ENCODE data around the gene CIB4. TPM values are rescaled to one million over a fixed set of nuclear protein-coding genes. Genes with fewer than 3 reads are reported as not detected.

CIB4 gene
- total RNA-seq, 8 experiments from 2014 or later: 0.50 to 1.00 TPM; not detected in 6

DNA sequence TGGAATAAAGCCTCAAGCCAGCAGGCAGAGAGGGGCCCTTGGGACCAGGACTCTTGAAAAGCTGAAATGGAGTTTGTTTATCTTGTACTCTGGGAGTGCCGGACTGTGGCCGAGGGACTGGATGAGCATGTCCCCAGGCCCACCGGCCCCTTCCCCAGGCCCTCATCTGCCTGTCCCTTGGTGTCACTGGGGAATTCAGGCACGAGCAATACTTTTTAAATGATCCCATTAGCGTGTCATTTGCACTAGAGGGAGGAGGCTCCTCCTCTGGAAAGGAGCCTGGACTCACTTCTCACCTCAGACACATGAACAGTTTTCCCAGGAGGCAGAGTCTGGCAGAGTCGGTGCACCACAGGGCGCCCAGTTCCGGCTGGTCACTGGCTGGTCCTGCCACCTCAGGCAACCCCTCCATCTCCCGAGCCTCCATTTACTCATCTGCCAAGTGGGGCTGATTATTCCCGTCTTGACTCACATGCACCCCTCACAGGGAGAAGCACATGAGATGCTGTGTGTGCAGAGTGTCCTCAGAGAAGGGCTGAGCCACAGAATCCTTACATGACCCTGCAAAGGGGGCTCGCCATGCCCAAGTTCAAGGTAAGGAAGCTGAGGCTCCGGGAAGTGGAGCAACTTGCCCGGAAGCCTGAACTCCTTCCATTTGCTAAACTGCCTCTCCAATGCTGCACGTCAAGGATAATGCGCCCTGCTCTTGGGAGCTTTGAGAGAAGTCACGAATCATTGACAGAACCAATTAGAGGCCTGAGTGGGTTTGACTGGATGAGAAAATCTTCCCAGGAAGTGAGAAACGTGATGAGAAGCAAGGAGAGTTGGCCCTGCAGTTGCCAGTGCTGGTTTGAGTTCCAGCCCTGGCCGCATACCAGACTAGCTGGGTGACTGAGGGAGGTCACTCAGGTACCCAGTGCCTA lies 26.7 kb downstream of the CIB4 start:
- peak in 5 of 8 experiments; percentile 31 to 65 (median 60) for ATAC-seq (replicated peaks in 6 of 8)
- WGBS, 10 experiments: 0 to 80% (median 40%) methylated on average over 1 to 13 of the region's 18 CpGs; no CpG with 5 or more reads in 1 of the 10 experiments
- Histone ChIP-seq H3K4me3 (no peak overlapping the region), H3K4me1 (replicated peaks in 1 of 2) (peaks cover 39 to 41% of the 10 kb centered on the region in 2 donors), H3K27ac (peak overlapping the region in 1 of 2 donors; percentile 37)
- in situ Hi-C loops (cut with MboI; ENCODE audit: low pct_unique_long_range_greater_than_20kb in 2 of 9, low sequenced_read_pairs in 9 of 9, unreplicated experiment in 9 of 9): loop anchor here in 2 of 9 experiments (10.0 to 25.0 kb wide), 2 partner anchors 123 to 130 kb away; no protein-coding TSS in a partner anchor

GRCh38 chr2:26613241-26614215 lies 27.6 kb downstream of the CIB4 start:
- 0 to 90% (median 48%) methylated on average over 1 to 6 of the region's 13 CpGs; no CpG with 5 or more reads in 2 of the 10 experiments for WGBS, 10 experiments
- Histone ChIP-seq H3K4me3 (no peak overlapping the region), H3K4me1 (replicated peaks in 1 of 2) (peaks cover 48 to 51% of the 10 kb centered on the region in 2 donors), H3K27ac (peak overlapping the region in 1 of 2 donors; percentile 48)
- peak in 6 of 8 experiments; percentile 42 to 62 (median 48) for ATAC-seq (replicated peaks in 6 of 8)
- in situ Hi-C loops (cut with MboI; ENCODE audit: low pct_unique_long_range_greater_than_20kb in 2 of 9, low sequenced_read_pairs in 9 of 9, unreplicated experiment in 9 of 9): loop anchor here in 2 of 9 experiments (10.0 to 25.0 kb wide), 2 partner anchors 124 to 131 kb away; no protein-coding TSS in a partner anchor

GRCh38 chr2:26612522-26613240 lies 28.5 kb downstream of the CIB4 start:
- H3K4me1 ChIP-seq (replicated peaks in 1 of 2): peaks cover 52 to 55% of the 10 kb centered on the region in 2 donors
- ATAC-seq (replicated peaks in 6 of 8): peak in 3 of 8 experiments; percentile 23 to 55 (median 52)
- no peak overlapping the region for H3K4me3 ChIP-seq
- H3K27ac ChIP-seq: peak overlapping the region in 1 of 2 donors; percentile 48
- 40 to 100% (median 53%) methylated on average over 1 to 4 of the region's 8 CpGs; no CpG with 5 or more reads in 6 of the 10 experiments for WGBS, 10 experiments
- in situ Hi-C loops (cut with MboI; ENCODE audit: low pct_unique_long_range_greater_than_20kb in 2 of 9, low sequenced_read_pairs in 9 of 9, unreplicated experiment in 9 of 9): loop anchor here in 2 of 9 experiments (10.0 to 25.0 kb wide), 2 partner anchors 125 to 132 kb away; no protein-coding TSS in a partner anchor

DNA sequence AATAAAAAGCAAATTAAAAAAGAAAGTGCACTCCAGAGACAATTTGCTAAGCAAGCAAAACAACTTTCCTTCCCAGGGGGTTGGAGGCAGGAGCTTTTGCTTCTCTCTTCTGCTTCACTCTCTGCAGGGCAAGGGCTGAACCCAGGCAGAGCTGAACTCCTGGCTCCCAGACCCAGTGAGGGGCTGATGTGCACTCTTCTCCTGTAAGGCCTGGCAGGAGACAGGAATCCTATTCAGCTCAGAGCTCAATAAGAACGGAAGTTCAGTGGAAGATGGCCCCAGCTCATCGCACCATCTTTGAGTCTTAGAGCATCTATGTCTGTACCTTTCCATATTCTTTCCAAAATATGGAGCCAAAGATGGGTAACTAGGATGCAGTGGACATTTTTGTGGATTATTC lies 29.1 kb downstream of the CIB4 start:
- ATAC-seq (replicated peaks in 6 of 8): no peak
- peaks cover 53 to 56% of the 10 kb centered on the region in 2 donors for H3K4me1 ChIP-seq (replicated peaks in 1 of 2)
- no peak overlapping the region for H3K27ac ChIP-seq
- no peak overlapping the region for H3K4me3 ChIP-seq
- in situ Hi-C loops (cut with MboI; ENCODE audit: low pct_unique_long_range_greater_than_20kb in 2 of 9, low sequenced_read_pairs in 9 of 9, unreplicated experiment in 9 of 9): loop anchor here in 2 of 9 experiments (10.0 to 25.0 kb wide), 2 partner anchors 125 to 133 kb away; no protein-coding TSS in a partner anchor
- WGBS, 10 experiments: 20 to 100% (median 100%) methylated on average over 1 to 2 of the region's 2 CpGs; no CpG with 5 or more reads in 4 of the 10 experiments

DNA sequence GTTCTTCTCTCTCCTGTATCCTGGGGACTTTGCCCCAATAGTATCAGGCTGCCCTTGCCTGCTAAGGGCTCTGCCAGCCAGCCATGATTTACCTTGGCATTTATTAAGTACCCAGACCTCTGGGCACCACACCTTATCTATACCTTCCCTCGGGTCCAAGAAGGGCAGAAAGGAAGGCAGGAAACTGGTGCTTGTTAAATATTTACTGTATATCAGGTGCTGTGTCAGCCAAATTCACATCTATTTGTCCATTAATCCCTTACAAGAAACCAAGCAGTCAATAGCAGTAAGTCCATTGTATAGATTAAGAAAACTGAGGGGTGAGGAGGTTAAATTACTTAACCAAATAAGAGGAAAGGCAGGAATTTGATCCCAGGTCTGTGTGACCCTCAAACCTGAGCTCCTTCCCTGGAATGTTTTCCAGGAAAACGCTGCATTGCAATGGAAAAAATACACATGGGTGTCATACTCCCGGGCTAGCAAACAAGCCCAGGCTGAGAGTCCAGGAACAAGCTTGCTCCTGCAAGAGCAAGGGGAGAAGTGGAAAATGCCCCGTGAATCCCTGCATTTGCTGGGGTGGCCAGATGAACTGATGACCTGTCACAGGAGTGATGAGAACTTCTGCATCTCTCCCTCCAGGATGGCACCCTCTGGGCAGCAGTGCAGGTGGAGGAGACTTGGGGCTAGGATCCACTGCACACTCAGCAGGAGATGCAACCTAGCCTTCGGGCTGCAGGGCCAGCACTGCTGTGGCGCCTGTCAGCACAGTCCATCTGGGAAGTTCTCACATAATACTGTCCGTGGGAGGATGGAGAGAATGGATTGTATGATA lies 30.4 kb downstream of the CIB4 start:
- H3K4me3 ChIP-seq: no peak overlapping the region
- peak in 1 of 8 experiments; percentile 13 for ATAC-seq (replicated peaks in 6 of 8)
- 17 to 92% (median 58%) methylated on average over 1 to 4 of the region's 7 CpGs; no CpG with 5 or more reads in 2 of the 10 experiments for WGBS, 10 experiments
- in situ Hi-C loops (cut with MboI; ENCODE audit: low pct_unique_long_range_greater_than_20kb in 2 of 9, low sequenced_read_pairs in 9 of 9, unreplicated experiment in 9 of 9): loop anchor here in 2 of 9 experiments (10.0 to 25.0 kb wide), 2 partner anchors 127 to 134 kb away; no protein-coding TSS in a partner anchor
- H3K4me1 ChIP-seq (replicated peaks in 1 of 2): peaks cover 56 to 61% of the 10 kb centered on the region in 2 donors
- no peak overlapping the region for H3K27ac ChIP-seq

DNA sequence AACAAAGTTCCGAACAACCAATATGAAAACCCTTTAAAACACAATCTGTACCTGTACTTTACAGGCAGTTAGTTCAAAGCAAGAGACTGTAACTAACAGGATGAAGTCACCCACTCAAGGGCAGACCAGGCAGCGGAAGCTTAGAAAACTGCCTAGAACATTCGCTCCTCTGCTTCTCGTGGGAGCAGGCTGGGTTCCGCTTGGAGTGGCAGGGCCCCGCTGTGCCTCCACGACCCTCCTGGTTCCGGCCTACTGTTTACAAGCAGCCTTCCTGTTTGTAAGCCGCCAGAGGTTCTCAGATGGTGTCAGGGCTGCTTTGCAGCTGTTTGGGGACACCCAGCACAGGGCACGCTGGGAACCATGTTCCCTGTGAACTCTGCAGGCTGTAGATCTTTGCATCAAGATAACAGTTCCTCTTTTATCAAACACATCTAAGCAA lies 31.3 kb downstream of the CIB4 start:
- no peak overlapping the region for H3K27ac ChIP-seq
- H3K4me3 ChIP-seq: no peak overlapping the region
- WGBS, 10 experiments: 20 to 100% (median 76%) methylated on average over 1 to 7 of the region's 10 CpGs; no CpG with 5 or more reads in 2 of the 10 experiments
- H3K4me1 ChIP-seq (replicated peaks in 1 of 2): peaks cover 53 to 58% of the 10 kb centered on the region in 2 donors
- in situ Hi-C loops (cut with MboI; ENCODE audit: low pct_unique_long_range_greater_than_20kb in 2 of 9, low sequenced_read_pairs in 9 of 9, unreplicated experiment in 9 of 9): loop anchor here in 4 of 9 experiments (10.0 to 25.0 kb wide), 4 partner anchors 125 to 145 kb away; no protein-coding TSS in a partner anchor
- ATAC-seq (replicated peaks in 6 of 8): peak in 2 of 8 experiments; percentile 30 to 37

- 8 to 100% (median 52%) methylated on average over 1 to 5 of the region's 7 CpGs; no CpG with 5 or more reads in 3 of the 10 experiments for WGBS, 10 experiments
- Histone ChIP-seq H3K4me3 (no peak overlapping the region), H3K4me1 (replicated peaks in 1 of 2) (peaks cover 47 to 52% of the 10 kb centered on the region in 2 donors), H3K27ac (no peak overlapping the region)
- peak in 3 of 8 experiments; percentile 7 to 30 (median 8) for ATAC-seq (replicated peaks in 6 of 8)
- in situ Hi-C loops (cut with MboI; ENCODE audit: low pct_unique_long_range_greater_than_20kb in 2 of 9, low sequenced_read_pairs in 9 of 9, unreplicated experiment in 9 of 9): loop anchor here in 3 of 9 experiments (10.0 to 25.0 kb wide), 3 partner anchors 126 to 146 kb away; no protein-coding TSS in a partner anchor
Measured at GRCh38 chr2:26609205-26609631, 31.9 kb downstream of the CIB4 start.

DNA sequence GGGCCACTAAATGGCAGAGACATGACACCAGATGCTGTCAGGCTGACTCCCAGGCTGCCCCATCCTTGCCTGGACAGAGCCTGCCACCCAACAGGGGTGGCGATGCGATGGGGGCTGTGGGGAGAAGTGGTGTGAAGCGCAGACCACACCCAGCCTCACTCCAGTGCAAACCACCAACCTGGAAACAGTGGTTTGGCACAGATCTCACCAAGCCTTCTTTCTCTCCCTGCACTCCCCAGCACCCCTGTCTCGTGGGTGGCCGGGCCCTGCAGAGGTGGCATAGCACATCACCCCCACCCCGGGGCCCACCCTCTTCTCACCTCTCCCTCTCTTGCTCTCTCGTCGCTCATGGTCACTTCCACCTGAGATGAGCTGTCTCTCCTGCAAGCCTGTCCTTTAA lies 32.6 kb downstream of the CIB4 start:
- H3K27ac ChIP-seq: no peak overlapping the region
- H3K4me1 ChIP-seq (replicated peaks in 1 of 2): peaks cover 41 to 45% of the 10 kb centered on the region in 2 donors
- no peak for ATAC-seq (replicated peaks in 6 of 8)
- in situ Hi-C loops (cut with MboI; ENCODE audit: low pct_unique_long_range_greater_than_20kb in 2 of 9, low sequenced_read_pairs in 9 of 9, unreplicated experiment in 9 of 9): loop anchor here in 3 of 9 experiments (10.0 to 25.0 kb wide), 3 partner anchors 126 to 146 kb away; no protein-coding TSS in a partner anchor
- H3K4me3 ChIP-seq: no peak overlapping the region
- 20 to 100% methylated on average over 1 of the region's 8 CpGs; no CpG with 5 or more reads in 8 of the 10 experiments for WGBS, 10 experiments

DNA sequence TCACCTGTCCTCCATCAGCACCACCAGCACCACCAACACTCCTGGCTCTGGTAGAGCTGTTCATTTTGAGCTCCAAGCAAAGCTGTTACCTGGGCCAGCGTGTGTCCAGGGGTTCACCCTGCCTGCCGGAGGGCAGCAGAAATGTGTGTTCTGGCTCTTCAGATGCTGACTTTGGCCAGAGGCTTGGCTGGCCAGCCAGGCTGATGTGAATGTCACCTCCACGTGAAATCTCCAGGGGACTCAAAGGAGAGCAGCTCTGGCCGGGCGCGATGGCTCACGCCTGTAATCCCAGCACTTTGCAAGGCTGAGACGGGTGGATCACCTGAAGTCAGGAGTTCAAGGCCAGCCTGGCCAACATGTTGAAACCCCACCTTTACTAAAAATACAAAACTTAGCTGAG lies 33.5 kb downstream of the CIB4 start:
- in situ Hi-C loops (cut with MboI; ENCODE audit: low pct_unique_long_range_greater_than_20kb in 2 of 9, low sequenced_read_pairs in 9 of 9, unreplicated experiment in 9 of 9): loop anchor here in 3 of 9 experiments (10.0 to 25.0 kb wide), 3 partner anchors 127 to 147 kb away; no protein-coding TSS in a partner anchor
- Histone ChIP-seq H3K4me1 (replicated peaks in 1 of 2) (peaks cover 36 to 37% of the 10 kb centered on the region in 2 donors), H3K4me3 (no peak overlapping the region), H3K27ac (no peak overlapping the region)
- WGBS, 10 experiments: 60 to 100% (median 99%) methylated on average over 1 to 7 of the region's 8 CpGs; no CpG with 5 or more reads in 6 of the 10 experiments
- no peak for ATAC-seq (replicated peaks in 6 of 8)

DNA sequence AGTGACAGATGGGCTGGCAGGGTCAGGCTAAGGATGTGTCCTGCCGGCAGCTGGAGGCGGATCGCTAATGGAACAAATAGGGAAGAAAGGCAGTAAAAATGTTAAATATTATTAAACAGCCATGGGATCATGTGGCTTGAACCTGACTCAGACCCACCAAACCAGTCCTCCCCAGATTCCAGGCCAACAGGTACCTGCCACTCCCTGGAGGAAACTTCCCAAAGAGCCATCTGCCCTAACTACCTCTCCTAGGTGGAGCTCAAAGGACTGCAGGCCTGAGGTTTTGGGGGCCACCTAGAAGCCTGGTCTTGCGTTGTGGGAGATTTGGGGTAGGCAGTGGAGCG lies 34.3 kb downstream of the CIB4 start:
- peaks cover 33 to 34% of the 10 kb centered on the region in 2 donors for H3K4me1 ChIP-seq (replicated peaks in 1 of 2)
- H3K27ac ChIP-seq: peak overlapping the region; percentile 56 to 76
- no peak overlapping the region for H3K4me3 ChIP-seq
- in situ Hi-C loops (cut with MboI; ENCODE audit: low pct_unique_long_range_greater_than_20kb in 2 of 9, low sequenced_read_pairs in 9 of 9, unreplicated experiment in 9 of 9): loop anchor here in 3 of 9 experiments (10.0 to 25.0 kb wide), 3 partner anchors 128 to 148 kb away; no protein-coding TSS in a partner anchor
- peak in 5 of 8 experiments; percentile 49 to 87 (median 84) for ATAC-seq (replicated peaks in 6 of 8)
- whole genome bisulfite sequencing, 10 experiments: 0 to 100% (median 52%) methylated on average over 1 to 5 of the region's 5 CpGs; no CpG with 5 or more reads in 3 of the 10 experiments
